RWPE2 (cell line): Measurements from ENCODE around the gene PHACTR1.

ENCODE experiments used
- ATAC-seq: fragments of 200-7000 bp; cut with Tn5 transposase; 3 replicates; pipeline ENCODE4 v1.9.1; 2021; ENCODE audit warnings: low read depth
- DNase-seq: peaks from one replicate; pipeline ENCODE4 v3.0.0-alpha.2; 2020; ENCODE audit warnings: low spot score
- H3K27ac ChIP-seq: fragments of 450-650 bp; 2 replicates; pipeline ENCODE4 v1.5.1; 2017; ENCODE audit warnings: mild to moderate bottlenecking; ENCODE audit not compliant: poor library complexity, severe bottlenecking
- H3K27me3 ChIP-seq: fragments of 250-450 bp; sonication (Bioruptor Pico); 2 replicates; pipeline ENCODE4 v1.5.1; 2021; ENCODE audit warnings: mild to moderate bottlenecking, moderate library complexity; ENCODE audit not compliant: insufficient read depth, poor library complexity, severe bottlenecking
- H3K36me3 ChIP-seq: fragments of 250-450 bp; sonication (Bioruptor Pico); 2 replicates; pipeline ENCODE4 v1.5.1; 2020; ENCODE audit warnings: low read depth, mild to moderate bottlenecking, moderate library complexity
- H3K4me1 ChIP-seq: fragments of 250-450 bp; sonication (Bioruptor Pico); 2 replicates; pipeline ENCODE4 v1.5.1; 2021; ENCODE audit warnings: mild to moderate bottlenecking, moderate library complexity; ENCODE audit not compliant: insufficient read depth, poor library complexity, severe bottlenecking
- H3K4me3 ChIP-seq: fragments of 250-450 bp; sonication (Bioruptor Pico); 2 replicates; pipeline ENCODE4 v1.5.1; 2021; ENCODE audit warnings: mild to moderate bottlenecking, moderate library complexity; ENCODE audit not compliant: severe bottlenecking
- H3K9me3 ChIP-seq: fragments of 250-450 bp; sonication (Bioruptor Pico); 2 replicates; pipeline ENCODE4 v1.5.1; 2021; ENCODE audit warnings: mild to moderate bottlenecking, moderate library complexity; ENCODE audit not compliant: severe bottlenecking
- TF ChIP-seq, protein P1 (sequence below): fragments of 450-650 bp; IDR thresholded peaks from one replicate; pipeline ENCODE4 v1.5.1; 2017; ENCODE audit warnings: mild to moderate bottlenecking, moderate library complexity; ENCODE audit not compliant: poor library complexity, severe bottlenecking

PHACTR1 gene

DNA sequence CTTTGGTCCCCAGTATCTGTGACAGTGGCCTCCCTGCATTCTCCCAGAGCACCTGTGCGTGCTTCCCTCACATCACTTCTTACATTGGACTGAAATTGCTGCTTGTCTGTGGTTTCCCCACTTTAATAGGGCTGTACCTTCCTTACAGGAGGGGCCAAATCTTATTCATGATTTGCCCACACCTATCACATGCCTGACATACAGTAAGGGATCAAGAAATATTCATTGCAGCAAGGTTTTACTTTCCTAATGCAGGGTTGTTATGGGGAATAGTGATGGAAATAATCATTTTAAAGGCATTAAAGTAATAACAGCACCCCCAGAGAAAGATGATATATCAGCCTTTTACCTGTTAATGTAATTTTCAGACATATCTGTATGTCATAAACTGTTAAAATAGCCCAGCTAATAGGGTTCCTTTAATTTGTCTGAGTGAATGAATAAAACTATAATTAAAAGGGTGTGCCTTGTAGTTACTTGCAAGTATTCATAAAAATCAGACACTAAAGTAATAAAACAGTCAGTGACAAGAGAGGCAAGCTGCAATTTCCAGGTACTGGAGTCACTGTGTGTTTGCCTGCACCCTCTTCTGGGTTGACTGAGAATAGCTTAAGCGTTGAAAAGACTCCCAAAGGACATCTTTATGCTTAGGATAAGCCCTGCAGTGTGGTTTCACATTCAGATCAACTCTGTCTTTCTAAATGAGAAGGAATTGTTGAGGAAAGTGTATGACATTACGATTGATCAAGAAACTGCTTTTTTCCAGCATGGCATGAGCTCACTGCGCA, 182.7 kb downstream of the PHACTR1 start:
- DNase-seq (no peak), ATAC-seq (no peak)
- H3K27ac ChIP-seq, result no peak overlapping the region
- H3K9me3 ChIP-seq, result no peaks in the 10 kb centered on the region
- H3K4me1 ChIP-seq, result no peaks in the 10 kb centered on the region
- TF ChIP-seq, protein P1, sequence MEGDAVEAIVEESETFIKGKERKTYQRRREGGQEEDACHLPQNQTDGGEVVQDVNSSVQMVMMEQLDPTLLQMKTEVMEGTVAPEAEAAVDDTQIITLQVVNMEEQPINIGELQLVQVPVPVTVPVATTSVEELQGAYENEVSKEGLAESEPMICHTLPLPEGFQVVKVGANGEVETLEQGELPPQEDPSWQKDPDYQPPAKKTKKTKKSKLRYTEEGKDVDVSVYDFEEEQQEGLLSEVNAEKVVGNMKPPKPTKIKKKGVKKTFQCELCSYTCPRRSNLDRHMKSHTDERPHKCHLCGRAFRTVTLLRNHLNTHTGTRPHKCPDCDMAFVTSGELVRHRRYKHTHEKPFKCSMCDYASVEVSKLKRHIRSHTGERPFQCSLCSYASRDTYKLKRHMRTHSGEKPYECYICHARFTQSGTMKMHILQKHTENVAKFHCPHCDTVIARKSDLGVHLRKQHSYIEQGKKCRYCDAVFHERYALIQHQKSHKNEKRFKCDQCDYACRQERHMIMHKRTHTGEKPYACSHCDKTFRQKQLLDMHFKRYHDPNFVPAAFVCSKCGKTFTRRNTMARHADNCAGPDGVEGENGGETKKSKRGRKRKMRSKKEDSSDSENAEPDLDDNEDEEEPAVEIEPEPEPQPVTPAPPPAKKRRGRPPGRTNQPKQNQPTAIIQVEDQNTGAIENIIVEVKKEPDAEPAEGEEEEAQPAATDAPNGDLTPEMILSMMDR, result no peak
- no peaks in the 10 kb centered on the region for H3K36me3 ChIP-seq
- no peak overlapping the region for H3K4me3 ChIP-seq
- H3K27me3 ChIP-seq, result peaks cover 14% of the 10 kb centered on the region

DNA sequence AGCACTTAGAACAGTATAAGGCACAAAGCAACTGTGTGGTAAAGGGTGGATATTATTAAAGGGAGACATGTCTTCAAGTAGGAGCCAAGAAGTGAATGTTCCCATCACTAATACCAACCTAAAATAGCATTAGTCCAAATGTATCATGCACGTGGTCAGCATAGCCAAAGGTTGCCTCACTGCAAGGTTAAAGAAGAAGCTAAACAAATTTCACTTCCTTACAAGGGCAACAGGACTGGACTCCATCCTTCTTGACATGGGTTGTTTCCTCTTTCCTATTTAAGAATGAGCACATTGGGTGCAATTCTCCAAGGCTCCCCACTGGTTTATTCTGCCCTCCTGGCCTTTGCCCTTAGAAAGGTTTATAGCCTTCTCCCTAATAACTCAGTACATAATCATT, 186.7 kb downstream of the PHACTR1 start:
- Histone ChIP-seq H3K4me1 (no peaks in the 10 kb centered on the region), H3K27ac (no peak overlapping the region), H3K9me3 (no peaks in the 10 kb centered on the region), H3K36me3 (no peaks in the 10 kb centered on the region), H3K27me3 (peaks cover 10% of the 10 kb centered on the region), H3K4me3 (no peak overlapping the region)
- no peak for ATAC-seq
- TF ChIP-seq, protein P1, result no peak
- no peak for DNase-seq

DNA sequence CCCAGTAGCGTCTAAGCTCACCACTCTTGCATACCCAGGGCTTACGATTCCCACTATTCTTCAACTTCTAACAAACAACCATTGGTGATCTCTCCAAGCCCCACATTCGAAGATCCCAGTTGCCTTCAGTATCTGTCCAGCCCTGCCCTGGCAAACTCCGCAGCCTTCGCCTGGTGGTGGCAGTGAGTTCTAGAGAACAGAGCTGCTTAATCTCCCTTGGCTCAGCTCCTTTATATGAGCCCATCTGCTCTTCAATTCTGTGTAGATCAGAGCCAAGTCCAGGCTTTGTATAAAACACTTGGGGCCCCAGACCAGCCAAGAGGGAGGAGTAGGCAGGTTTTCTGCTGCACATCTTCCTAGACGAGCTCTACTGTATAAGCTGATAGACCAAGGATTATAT, 193.3 kb downstream of the PHACTR1 start:
- ATAC-seq, result 0 out of 3 replicates have a peak, but pooled peaks have one; percentile 27
- TF ChIP-seq, protein P1, result no peak

DNA sequence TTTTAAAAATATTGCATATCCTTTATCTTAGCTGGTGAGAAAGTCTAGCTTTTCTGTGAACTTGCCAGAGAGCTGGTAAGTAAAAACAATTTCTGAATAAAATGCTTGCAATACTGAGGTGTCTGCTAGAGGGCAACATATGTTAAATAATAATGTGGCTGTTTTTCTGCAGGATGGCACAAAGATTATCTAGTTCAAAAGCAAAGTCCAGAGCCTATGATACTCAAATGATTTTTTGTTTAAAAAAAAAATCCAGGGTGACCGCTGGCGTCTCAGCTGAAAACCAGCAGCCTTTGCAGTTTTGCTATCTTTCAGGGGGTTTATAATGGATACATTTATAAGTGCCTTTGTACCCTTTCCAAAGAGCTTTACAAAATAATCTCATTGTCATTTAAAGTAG, 194.9 kb downstream of the PHACTR1 start:
- no peaks in the 10 kb centered on the region for H3K36me3 ChIP-seq
- no peak overlapping the region for H3K27ac ChIP-seq
- no peaks in the 10 kb centered on the region for H3K4me1 ChIP-seq
- ATAC-seq (no peak), DNase-seq (no peak)
- TF ChIP-seq, protein P1, result peak; percentile 53
- no peaks in the 10 kb centered on the region for H3K9me3 ChIP-seq
- H3K27me3 ChIP-seq, result no peaks in the 10 kb centered on the region
- no peak overlapping the region for H3K4me3 ChIP-seq

More for the DNA sequence above, 193.3 kb downstream of the PHACTR1 start:
- Histone ChIP-seq H3K27ac (no peak overlapping the region), H3K9me3 (no peaks in the 10 kb centered on the region), H3K36me3 (no peaks in the 10 kb centered on the region), H3K4me3 (no peak overlapping the region), H3K27me3 (no peaks in the 10 kb centered on the region), H3K4me1 (no peaks in the 10 kb centered on the region)
- no peak for DNase-seq

DNA sequence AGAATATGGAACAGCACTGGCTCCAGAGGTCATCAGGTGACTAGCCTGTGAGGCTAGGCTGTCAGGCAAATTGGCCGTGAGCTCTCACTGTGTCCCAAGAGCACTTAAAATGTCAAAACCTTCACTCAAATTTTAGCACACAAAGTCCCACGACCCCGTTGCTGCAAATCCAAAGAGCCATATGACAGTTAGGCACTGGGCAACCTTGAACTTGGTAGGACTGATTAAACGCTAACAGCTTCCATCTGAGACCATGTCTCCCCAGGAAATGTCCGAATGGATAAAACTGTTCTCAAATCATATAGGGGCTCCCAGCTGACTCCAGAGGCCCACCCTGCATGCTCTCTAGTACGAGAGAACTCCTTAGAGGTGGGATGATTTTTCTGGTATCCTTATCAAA, 196.6 kb downstream of the PHACTR1 start:
- no peak overlapping the region for H3K4me3 ChIP-seq
- ATAC-seq, result no peak
- no peaks in the 10 kb centered on the region for H3K4me1 ChIP-seq
- no peaks in the 10 kb centered on the region for H3K9me3 ChIP-seq
- TF ChIP-seq, protein P1, result no peak
- no peak for DNase-seq
- no peaks in the 10 kb centered on the region for H3K27me3 ChIP-seq
- H3K27ac ChIP-seq, result no peak overlapping the region
- no peaks in the 10 kb centered on the region for H3K36me3 ChIP-seq
